Measurements from ENCODE around the gene CIZ1.
A peak's percentile ranks its signal among the peaks of the same experiment; 100 is the strongest.
"Not testable (repeated sequence)": the region's sequence is repeated elsewhere in the genome, so short reads cannot be mapped to it uniquely, and the experiment has no call there.

Gene CIZ1

GRCh38 chr9:128130651-128131050 is 60.7 kb downstream of the CIZ1 start:
- H3K4ac ChIP-seq (ENCODE audit: low read length); H3K4me3 ChIP-seq (ENCODE audit: low read length in 2 of 2); H3K14ac ChIP-seq (ENCODE audit: low read length); H3K18ac ChIP-seq (ENCODE audit: low read length); H3K23ac ChIP-seq (ENCODE audit: low read depth, low read length, poor library complexity); H4K91ac ChIP-seq (ENCODE audit: low read depth, low read length, poor library complexity); H3K9me3 ChIP-seq (replicated peaks in 1 of 2; ENCODE audit: control insufficient read depth in 2 of 2, insufficient read depth in 1 of 2, low read depth in 1 of 2, low read length in 2 of 2); H3K27me3 ChIP-seq (ENCODE audit: control insufficient read depth in 3 of 3, insufficient read depth in 3 of 3, low read depth in 1 of 3, low read length in 3 of 3); H2BK12ac ChIP-seq (ENCODE audit: low read length); H3K36me3 ChIP-seq (replicated peaks in 1 of 2; ENCODE audit: control insufficient read depth in 2 of 2, insufficient read depth in 2 of 2, low read length in 2 of 2); H2BK5ac ChIP-seq (ENCODE audit: low read length); H3K27ac ChIP-seq (replicated peaks; ENCODE audit: low read length); H3K9ac ChIP-seq (ENCODE audit: low read depth, low read length, poor library complexity); H4K8ac ChIP-seq (ENCODE audit: low read depth, low read length); H2AK5ac ChIP-seq (ENCODE audit: low read depth, low read length); H2BK15ac ChIP-seq (ENCODE audit: low read length); DNase-seq (ENCODE audit: low spot score); H3K4me2 ChIP-seq (ENCODE audit: insufficient read depth, low read length, poor library complexity, severe bottlenecking); H2BK120ac ChIP-seq (ENCODE audit: low read depth, low read length); H3K79me1 ChIP-seq (ENCODE audit: low read depth, low read length); H2AFZ ChIP-seq (ENCODE audit: low read length): not testable (repeated sequence)
- no CpG with 5 or more reads among the region's 7 CpGs for WGBS, 2 donors (ENCODE audit: extremely low coverage in 2 of 2, insufficient read length in 2 of 2, insufficient replicate concordance in 1 of 2)
- peaks cover 5 to 22% of the 10 kb centered on the region in 2 donors for H3K4me1 ChIP-seq (ENCODE audit: control insufficient read depth in 2 of 2, insufficient read depth in 1 of 2, low read depth in 1 of 2, low read length in 2 of 2)

- not testable (repeated sequence) for H3K14ac ChIP-seq (ENCODE audit: low read length); H3K27ac ChIP-seq (replicated peaks; ENCODE audit: low read length); H3K36me3 ChIP-seq (replicated peaks in 1 of 2; ENCODE audit: control insufficient read depth in 2 of 2, insufficient read depth in 2 of 2, low read length in 2 of 2); H3K4me2 ChIP-seq (ENCODE audit: insufficient read depth, low read length, poor library complexity, severe bottlenecking); H3K9ac ChIP-seq (ENCODE audit: low read depth, low read length, poor library complexity); H2BK120ac ChIP-seq (ENCODE audit: low read depth, low read length); H3K23ac ChIP-seq (ENCODE audit: low read depth, low read length, poor library complexity); H3K4ac ChIP-seq (ENCODE audit: low read length); H3K4me3 ChIP-seq (ENCODE audit: low read length in 2 of 2); H3K79me1 ChIP-seq (ENCODE audit: low read depth, low read length); DNase-seq (ENCODE audit: low spot score); H3K9me3 ChIP-seq (replicated peaks in 1 of 2; ENCODE audit: control insufficient read depth in 2 of 2, insufficient read depth in 1 of 2, low read depth in 1 of 2, low read length in 2 of 2); H2AFZ ChIP-seq (ENCODE audit: low read length); H3K27me3 ChIP-seq (ENCODE audit: control insufficient read depth in 3 of 3, insufficient read depth in 3 of 3, low read depth in 1 of 3, low read length in 3 of 3); H3K18ac ChIP-seq (ENCODE audit: low read length); H4K8ac ChIP-seq (ENCODE audit: low read depth, low read length); H2BK15ac ChIP-seq (ENCODE audit: low read length); H2AK5ac ChIP-seq (ENCODE audit: low read depth, low read length); H4K91ac ChIP-seq (ENCODE audit: low read depth, low read length, poor library complexity); H2BK5ac ChIP-seq (ENCODE audit: low read length); H2BK12ac ChIP-seq (ENCODE audit: low read length)
- H3K4me1 ChIP-seq (ENCODE audit: control insufficient read depth in 2 of 2, insufficient read depth in 1 of 2, low read depth in 1 of 2, low read length in 2 of 2) = peaks cover 5 to 22% of the 10 kb centered on the region in 2 donors
- WGBS, 2 donors (ENCODE audit: extremely low coverage in 2 of 2, insufficient read length in 2 of 2, insufficient replicate concordance in 1 of 2) = no CpG with 5 or more reads among the region's 12 CpGs
Measured at GRCh38 chr9:128129976-128130590, 61.3 kb downstream of the CIZ1 start.

GRCh38 chr9:128128836-128129590 is 62.4 kb downstream of the CIZ1 start:
- Histone ChIP-seq H3K14ac (ENCODE audit: low read length) (no peak overlapping the region), H3K4me3 (ENCODE audit: low read length in 2 of 2) (peak overlapping the region; percentile 90 to 100), H4K91ac (ENCODE audit: low read depth, low read length, poor library complexity) (no peak overlapping the region), H2AK5ac (ENCODE audit: low read depth, low read length) (peak overlapping the region; percentile 92), H3K4me2 (ENCODE audit: insufficient read depth, low read length, poor library complexity, severe bottlenecking) (peak overlapping the region; percentile 89), H2BK120ac (ENCODE audit: low read depth, low read length) (no peak overlapping the region), H3K9me3 (replicated peaks in 1 of 2; ENCODE audit: control insufficient read depth in 2 of 2, insufficient read depth in 1 of 2, low read depth in 1 of 2, low read length in 2 of 2) (peaks cover 7% of the 10 kb centered on the region in 2 donors), H2BK5ac (ENCODE audit: low read length) (peak overlapping the region; percentile 98), H2AFZ (ENCODE audit: low read length) (peak overlapping the region; percentile 100), H3K23ac (ENCODE audit: low read depth, low read length, poor library complexity) (peak overlapping the region; percentile 95), H3K9ac (ENCODE audit: low read depth, low read length, poor library complexity) (peak overlapping the region; percentile 34), H3K4me1 (ENCODE audit: control insufficient read depth in 2 of 2, insufficient read depth in 1 of 2, low read depth in 1 of 2, low read length in 2 of 2) (peaks cover 5 to 22% of the 10 kb centered on the region in 2 donors), H3K27me3 (ENCODE audit: control insufficient read depth in 3 of 3, insufficient read depth in 3 of 3, low read depth in 1 of 3, low read length in 3 of 3) (peaks cover 0 to 6% (median 0%) of the 10 kb centered on the region in 3 experiments), H2BK15ac (ENCODE audit: low read length) (peak overlapping the region; percentile 81), H3K79me1 (ENCODE audit: low read depth, low read length) (peaks cover 9% of the 10 kb centered on the region), H3K18ac (ENCODE audit: low read length) (peak overlapping the region; percentile 99), H2BK12ac (ENCODE audit: low read length) (no peak overlapping the region), H4K8ac (ENCODE audit: low read depth, low read length) (no peak overlapping the region), H3K4ac (ENCODE audit: low read length) (peak overlapping the region; percentile 66), H3K36me3 (replicated peaks in 1 of 2; ENCODE audit: control insufficient read depth in 2 of 2, insufficient read depth in 2 of 2, low read length in 2 of 2) (peaks cover 7 to 17% of the 10 kb centered on the region in 2 donors), H3K27ac (replicated peaks; ENCODE audit: low read length) (no peak overlapping the region)
- no CpG with 5 or more reads among the region's 29 CpGs for WGBS, 2 donors (ENCODE audit: extremely low coverage in 2 of 2, insufficient read length in 2 of 2, insufficient replicate concordance in 1 of 2)
- DNase-seq (ENCODE audit: low spot score) = no peak

Measured in neuronal stem cell (in vitro differentiated cells).